HFF-Myc (cell line): ENCODE results near the gene TMC8.
A peak's percentile ranks its signal among the peaks of the same experiment; 100 is the strongest.

Source experiments
- DNase-seq: peaks from one replicate; pipeline ENCODE4 v3.0.0-alpha.2; 2011; ENCODE audit warnings: low read depth; ENCODE audit errors: extremely low read depth
- H3K4me3 ChIP-seq: replicated peaks from 2 replicates; pipeline ENCODE4 v1.5.1; 2011; ENCODE audit warnings: low read depth, mild to moderate bottlenecking, control low read depth, low read length
- TF ChIP-seq, protein P1 (sequence below): IDR thresholded peaks from 2 replicates; pipeline ENCODE4 v1.5.1; 2012; ENCODE audit warnings: mild to moderate bottlenecking, low read depth, low read length, control low read depth; ENCODE audit errors: missing control alignments

TMC8 gene

GRCh38 chr17:78124081-78124835 is 6.3 kb upstream of the TMC8 start:
- H3K4me3 ChIP-seq, result no peak overlapping the region
- TF ChIP-seq, protein P1, sequence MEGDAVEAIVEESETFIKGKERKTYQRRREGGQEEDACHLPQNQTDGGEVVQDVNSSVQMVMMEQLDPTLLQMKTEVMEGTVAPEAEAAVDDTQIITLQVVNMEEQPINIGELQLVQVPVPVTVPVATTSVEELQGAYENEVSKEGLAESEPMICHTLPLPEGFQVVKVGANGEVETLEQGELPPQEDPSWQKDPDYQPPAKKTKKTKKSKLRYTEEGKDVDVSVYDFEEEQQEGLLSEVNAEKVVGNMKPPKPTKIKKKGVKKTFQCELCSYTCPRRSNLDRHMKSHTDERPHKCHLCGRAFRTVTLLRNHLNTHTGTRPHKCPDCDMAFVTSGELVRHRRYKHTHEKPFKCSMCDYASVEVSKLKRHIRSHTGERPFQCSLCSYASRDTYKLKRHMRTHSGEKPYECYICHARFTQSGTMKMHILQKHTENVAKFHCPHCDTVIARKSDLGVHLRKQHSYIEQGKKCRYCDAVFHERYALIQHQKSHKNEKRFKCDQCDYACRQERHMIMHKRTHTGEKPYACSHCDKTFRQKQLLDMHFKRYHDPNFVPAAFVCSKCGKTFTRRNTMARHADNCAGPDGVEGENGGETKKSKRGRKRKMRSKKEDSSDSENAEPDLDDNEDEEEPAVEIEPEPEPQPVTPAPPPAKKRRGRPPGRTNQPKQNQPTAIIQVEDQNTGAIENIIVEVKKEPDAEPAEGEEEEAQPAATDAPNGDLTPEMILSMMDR, result no peak
- no peak for DNase-seq

DNA sequence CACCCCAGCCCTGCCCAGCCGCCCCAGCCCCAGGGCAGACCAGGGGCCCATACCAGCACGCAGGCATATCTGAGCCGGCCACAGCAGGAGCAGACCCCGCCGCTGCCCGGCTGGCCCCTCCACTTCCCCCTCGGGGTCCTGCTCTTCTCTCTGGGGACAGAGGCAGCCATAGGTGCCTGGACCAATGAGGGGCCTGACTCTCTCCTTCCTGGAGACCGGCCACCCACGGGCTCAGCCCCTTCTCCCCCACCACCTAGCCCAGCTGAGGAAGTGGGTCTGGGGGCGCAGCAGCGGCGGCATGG is 5.8 kb upstream of the TMC8 start:
- TF ChIP-seq, protein P1, result no peak
- DNase-seq, result no peak
- no peak overlapping the region for H3K4me3 ChIP-seq

DNA sequence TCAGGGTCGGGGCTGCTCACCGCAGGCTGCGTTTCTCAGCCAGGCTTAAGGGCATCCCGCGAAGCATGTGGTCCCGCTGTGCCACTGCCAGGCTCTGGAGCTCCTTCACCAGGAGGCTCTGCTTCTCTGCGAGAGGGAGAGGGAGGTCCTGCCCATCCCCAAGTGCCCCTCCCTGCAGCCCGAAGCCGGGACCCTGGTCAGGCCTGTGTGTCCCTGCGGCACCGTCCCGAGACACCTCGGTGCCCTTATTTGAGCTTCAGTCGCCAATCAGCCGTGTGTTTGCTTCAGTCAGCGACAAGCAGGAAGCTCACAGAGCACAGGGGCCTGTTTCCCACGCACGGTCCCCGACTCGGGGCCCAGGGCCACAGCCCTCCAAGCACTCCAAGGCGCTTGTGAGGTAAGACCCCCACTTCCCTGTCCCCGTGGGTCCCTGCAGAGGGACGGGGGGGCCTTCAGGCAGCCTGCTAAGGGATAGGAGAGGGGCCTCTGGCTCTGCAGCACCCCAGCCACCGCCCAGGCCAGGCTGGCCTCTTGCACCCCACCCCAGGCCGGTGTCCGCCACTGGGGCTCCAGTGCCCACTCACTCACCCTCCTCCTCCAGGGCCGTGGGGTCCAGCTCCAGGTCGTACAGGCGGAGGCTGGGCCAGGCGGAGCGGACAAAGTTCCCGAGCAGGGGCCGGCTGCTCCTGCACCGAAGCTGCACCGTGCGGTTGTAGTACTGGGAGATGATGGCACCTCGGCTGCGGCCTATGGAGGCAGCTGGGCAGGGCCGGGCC is 5.2 kb upstream of the TMC8 start:
- DNase-seq, result no peak
- TF ChIP-seq, protein P1, result no peak
- no peak overlapping the region for H3K4me3 ChIP-seq

GRCh38 chr17:78125976-78126894 is 4.3 kb upstream of the TMC8 start:
- TF ChIP-seq, protein P1, result no peak
- no peak for DNase-seq
- no peak overlapping the region for H3K4me3 ChIP-seq

- TF ChIP-seq, protein P1, result no peak
- H3K4me3 ChIP-seq, result no peak overlapping the region
- DNase-seq, result no peak
Measured at GRCh38 chr17:78126895-78127238, 3.7 kb upstream of the TMC8 start.

DNA sequence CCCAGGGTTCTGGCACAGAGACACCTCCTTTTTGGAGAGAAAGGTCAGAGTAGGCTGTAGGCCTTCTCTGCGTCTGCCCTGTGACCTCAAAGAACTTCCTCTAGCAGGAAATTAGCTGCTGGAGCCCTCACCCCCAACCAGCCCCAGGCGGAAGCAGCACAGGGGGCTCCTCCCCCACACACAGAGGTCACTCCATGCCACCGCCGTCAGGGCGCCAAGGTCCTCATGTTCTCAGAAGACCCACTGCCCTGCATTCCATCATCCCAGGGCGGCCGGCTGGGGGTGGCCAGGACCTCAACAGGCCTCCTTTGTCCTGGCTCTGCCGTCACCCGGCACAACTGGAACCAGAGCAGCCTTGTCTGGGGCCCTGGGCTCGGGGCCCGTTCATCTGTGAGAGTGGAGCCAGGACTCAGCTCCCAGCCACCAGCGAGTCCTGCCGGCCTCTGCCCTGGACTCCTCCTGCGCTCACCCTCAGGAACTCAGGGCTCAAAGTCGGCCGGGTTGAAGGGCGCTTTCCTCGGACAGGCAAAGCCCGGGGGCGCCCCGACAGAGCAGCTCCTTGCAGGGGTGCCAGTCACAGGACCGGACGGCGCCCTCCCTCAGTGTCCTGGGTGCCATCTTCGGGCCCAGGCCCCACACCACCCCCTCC is 3.2 kb upstream of the TMC8 start:
- TF ChIP-seq, protein P1, result no peak
- DNase-seq, result no peak
- H3K4me3 ChIP-seq, result peak overlapping the region; percentile 59
